ENCODE results near the gene C1QBP.
A peak's percentile ranks its signal among the peaks of the same experiment; 100 is the strongest.

The C1QBP gene

GRCh38 chr17:5419959-5420653 lies 18.8 kb downstream of the C1QBP start, which contains the start of gene RPAIN:
Gene RPAIN (plus strand): TSS chr17:5420182. CDS start chr17:5420211, 29 bp downstream.
- TF ChIP-seq CTCF (IDR thresholded peaks at IDR 0.05) = no peak
- peak; percentile 90 for DNase-seq (ENCODE audit: low spot score)
- Histone ChIP-seq H3K27ac (peak within 1 kb of the TSS; percentile 72 to 92), H3K4me3 (peak within 1 kb of the TSS; percentile 90)

GRCh38 chr17:5419356-5419958 lies 19.5 kb downstream of the C1QBP start, which contains the start of gene NUP88:
Gene NUP88 (minus strand): TSS chr17:5419662. CDS start chr17:5419650, 12 bp downstream.
- peak; percentile 98 for DNase-seq (ENCODE audit: low spot score)
- TF ChIP-seq CTCF (IDR thresholded peaks at IDR 0.05) = no peak
- peak within 1 kb of the TSS; percentile 90 for H3K4me3 ChIP-seq

GRCh38 chr17:5418858-5419355 lies 20.0 kb downstream of the C1QBP start:
- Histone ChIP-seq H3K27ac (peak overlapping the region; percentile 72 to 92), H3K4me3 (peak overlapping the region; percentile 90)
- TF ChIP-seq CTCF (IDR thresholded peaks at IDR 0.05) = no peak
- no peak for DNase-seq (ENCODE audit: low spot score)

More at GRCh38 chr17:5419356-5419958, 19.5 kb downstream of the C1QBP start, which contains the start of gene NUP88:
- peak within 1 kb of the TSS; percentile 72 to 92 for H3K27ac ChIP-seq

- no peak for DNase-seq (ENCODE audit: low spot score)
- H3K4me3 ChIP-seq = no peak overlapping the region
- TF ChIP-seq CTCF (IDR thresholded peaks at IDR 0.05) = no peak
- H3K27ac ChIP-seq = no peak overlapping the region
Measured at GRCh38 chr17:5416901-5417300, 22.1 kb downstream of the C1QBP start.

- Histone ChIP-seq H3K4me3 (no peak overlapping the region), H3K27ac (no peak overlapping the region)
- no peak for DNase-seq (ENCODE audit: low spot score)
- TF ChIP-seq CTCF (IDR thresholded peaks at IDR 0.05) = no peak
Measured at GRCh38 chr17:5413682-5414081, 25.3 kb downstream of the C1QBP start.

GRCh38 chr17:5410594-5411272 lies 28.2 kb downstream of the C1QBP start:
- Histone ChIP-seq H3K4me3 (no peak overlapping the region), H3K27ac (no peak overlapping the region)
- TF ChIP-seq CTCF (IDR thresholded peaks at IDR 0.05) = no peak
- DNase-seq (ENCODE audit: low spot score) = no peak

All from coronary artery (tissue), 2 donors.